GM12801 (cell line): ENCODE data around the gene ST7.

Source experiments
- TF ChIP-seq, protein P1 (sequence below): IDR thresholded peaks from one replicate; pipeline ENCODE4 v1.5.1; 2011; ENCODE audit warnings: control low read depth; ENCODE audit not compliant: insufficient read length; ENCODE audit errors: extremely low read depth

Gene ST7

DNA sequence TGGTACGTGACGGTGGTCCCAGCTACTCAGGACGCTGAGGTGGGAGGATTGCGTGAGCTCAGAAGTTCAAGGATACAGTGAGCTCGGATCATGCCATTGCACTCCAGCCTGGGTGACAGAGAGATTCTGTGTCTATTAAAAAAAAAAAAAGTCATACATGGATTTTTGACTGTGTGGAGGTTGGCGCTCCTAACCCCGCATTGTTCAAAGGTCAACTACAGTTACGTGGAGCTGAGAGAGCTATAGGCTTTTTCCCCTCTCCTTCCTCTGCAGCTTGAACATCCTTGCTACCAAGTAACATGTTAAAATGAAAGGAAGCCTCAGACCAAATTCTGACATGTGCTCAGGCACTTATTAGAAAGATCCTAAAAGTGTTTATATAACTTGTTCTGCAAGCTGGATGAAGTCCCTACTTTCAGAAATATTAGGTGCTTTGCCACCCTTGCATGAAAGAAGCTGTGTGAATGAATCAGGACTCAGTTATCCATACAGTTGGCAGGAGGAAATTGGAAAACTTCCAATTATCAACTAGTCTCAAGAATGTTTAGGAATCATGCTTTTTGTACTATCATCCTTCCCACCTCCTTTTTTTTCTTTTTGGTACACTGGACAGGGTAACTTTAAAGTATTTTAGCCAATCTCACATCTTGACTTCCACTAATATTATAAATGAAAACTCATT lies 12.5 kb upstream of the ST7 start:
- TF ChIP-seq, protein P1, sequence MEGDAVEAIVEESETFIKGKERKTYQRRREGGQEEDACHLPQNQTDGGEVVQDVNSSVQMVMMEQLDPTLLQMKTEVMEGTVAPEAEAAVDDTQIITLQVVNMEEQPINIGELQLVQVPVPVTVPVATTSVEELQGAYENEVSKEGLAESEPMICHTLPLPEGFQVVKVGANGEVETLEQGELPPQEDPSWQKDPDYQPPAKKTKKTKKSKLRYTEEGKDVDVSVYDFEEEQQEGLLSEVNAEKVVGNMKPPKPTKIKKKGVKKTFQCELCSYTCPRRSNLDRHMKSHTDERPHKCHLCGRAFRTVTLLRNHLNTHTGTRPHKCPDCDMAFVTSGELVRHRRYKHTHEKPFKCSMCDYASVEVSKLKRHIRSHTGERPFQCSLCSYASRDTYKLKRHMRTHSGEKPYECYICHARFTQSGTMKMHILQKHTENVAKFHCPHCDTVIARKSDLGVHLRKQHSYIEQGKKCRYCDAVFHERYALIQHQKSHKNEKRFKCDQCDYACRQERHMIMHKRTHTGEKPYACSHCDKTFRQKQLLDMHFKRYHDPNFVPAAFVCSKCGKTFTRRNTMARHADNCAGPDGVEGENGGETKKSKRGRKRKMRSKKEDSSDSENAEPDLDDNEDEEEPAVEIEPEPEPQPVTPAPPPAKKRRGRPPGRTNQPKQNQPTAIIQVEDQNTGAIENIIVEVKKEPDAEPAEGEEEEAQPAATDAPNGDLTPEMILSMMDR: no peak

DNA sequence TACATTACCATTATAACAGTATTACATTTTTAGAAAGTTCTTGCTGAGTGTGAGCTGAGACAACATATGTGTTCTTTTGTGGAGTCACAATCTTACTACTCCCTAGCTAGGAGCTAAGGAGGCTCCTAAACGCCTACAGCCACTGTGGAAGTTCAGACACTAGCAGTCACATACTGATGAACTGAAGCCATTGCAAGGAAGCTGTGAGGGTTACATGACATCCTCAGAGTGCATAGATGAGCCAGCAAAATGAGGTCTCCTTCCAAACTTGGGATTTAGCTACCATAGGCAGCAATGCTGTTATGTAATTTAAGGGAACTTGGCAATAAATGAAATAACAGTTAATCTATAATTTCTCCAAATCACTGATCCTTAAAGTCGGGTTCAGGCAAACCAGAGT lies 10.8 kb upstream of the ST7 start:
- TF ChIP-seq, protein P1: no peak

DNA sequence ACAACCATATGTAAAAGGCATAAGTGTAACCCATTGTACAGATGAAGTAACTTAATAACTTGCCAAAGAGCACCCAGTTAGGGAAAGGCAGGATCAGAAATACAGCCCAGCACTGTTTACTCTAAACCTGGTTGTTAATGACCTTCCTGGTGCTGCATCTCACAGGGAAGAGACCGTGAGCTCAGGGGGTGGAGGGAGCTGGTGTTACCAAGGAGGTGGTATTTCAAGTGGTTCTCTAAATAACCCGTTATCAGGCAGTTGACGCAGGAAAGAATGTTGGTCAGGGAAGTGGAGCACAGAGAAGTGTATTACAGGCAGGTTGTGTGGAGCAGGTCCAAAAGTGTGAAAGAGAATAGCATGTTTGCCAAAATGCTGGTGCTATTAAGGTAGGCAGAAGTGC lies 4.4 kb upstream of the ST7 start:
- TF ChIP-seq, protein P1: no peak

DNA sequence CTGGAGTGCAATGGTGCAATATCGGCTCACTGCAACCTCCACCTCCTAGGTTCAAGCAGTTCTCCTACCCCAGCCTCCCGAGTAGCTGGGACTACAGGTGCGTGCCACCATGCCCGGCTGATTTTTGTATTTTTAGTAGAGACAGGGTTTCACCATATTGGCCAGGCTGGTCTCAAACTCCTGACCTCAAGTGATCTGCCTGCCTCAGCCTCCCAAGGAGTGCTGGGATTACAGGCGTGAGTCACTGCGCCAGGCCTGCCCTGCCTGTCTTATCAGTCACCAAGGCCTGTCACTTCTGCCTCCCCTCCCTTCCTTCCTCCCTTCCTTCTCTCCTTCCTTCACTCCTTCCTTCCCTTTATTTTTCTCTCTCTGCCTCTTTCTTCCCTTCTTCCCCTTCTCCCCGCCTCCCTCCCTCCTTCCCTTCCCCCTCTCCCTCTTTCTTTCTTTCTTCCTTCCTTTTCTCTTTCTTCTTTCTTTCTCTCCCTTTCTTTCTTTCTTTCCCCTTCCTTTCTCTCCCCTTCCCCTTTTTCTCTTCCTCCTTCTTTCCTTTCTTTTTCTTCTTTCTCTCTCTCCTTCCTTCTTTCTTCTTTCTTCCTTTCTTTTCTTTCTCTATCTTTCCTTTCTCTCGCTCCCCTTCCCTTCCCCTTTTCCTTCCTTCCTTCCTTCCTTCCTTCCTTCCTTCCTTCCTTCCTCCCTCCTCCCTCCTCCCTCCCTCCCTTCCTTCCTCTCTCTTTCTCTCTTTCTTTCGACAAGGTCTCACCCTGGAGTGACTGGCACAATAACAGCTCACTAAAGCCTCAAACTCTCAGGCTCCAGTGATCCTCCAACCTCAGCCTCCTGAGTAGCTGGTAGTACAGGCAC lies 3.1 kb upstream of the ST7 start:
- TF ChIP-seq, protein P1: no peak

DNA sequence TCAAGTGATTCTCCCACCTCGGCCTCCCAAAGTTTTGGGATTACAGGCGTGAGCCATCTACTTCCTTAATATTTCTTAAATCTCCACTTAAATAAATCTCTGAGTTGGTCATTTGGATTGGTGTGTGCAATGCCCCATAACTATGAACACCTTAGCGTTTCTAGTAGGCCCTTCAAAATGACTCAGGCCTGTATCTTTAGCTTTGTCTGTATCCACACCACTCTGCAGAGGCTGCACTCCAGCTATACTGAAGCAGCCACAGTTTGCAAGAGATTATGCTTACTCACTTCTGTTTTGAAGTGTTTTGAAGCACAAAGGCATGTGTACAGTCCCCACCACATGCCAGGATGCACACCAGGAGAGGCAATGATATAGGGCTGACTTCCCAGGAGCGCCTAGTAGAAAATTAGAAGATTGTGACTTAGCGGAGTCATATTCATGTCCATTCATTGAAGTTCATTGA lies 2.4 kb upstream of the ST7 start:
- TF ChIP-seq, protein P1: no peak

DNA sequence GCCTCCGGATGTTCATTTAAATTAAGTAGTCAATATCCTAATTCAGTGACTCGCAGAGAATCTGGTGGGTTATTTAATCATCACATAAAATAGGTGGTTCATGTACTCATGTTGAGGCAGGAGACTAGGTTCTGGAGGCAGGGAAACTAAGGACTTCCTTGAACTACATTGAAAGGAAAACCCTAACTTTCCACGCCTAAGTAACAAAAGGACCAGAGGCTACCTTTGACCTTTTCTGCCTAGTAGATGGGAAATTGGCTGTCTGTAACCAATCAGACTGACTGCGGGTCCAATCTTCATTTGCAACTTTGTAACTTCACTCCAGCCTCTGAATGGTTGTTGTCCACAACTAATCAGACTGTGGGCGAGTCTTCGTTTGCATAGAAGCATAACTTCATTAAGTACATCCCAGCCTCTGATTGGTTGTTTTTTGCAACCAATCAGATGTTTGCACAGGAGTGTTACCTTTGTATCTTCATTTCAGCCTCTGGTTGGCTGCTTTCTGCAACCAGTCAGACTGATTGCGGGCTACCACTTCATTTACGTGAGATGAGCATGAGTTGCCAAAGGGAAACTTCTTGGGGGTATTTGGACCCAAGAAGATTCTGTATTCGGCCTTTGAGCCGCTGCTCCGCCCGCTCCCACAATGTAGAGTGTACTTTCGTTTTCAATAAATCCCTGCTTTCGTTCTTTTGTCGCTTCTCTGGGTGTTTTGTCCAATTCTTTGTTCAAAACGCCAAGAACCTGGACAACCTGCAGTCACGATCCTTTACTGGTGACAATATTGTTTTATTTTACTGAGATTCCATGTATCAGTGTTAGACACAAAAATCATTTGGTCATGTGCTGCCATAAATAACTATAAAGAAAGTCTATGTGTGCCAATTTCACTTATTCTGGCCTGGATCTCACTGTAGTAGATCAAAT lies 1.7 kb upstream of the ST7 start:
- TF ChIP-seq, protein P1: no peak
